ENCODE results near the gene SETD2. TPM values are rescaled to one million over a fixed set of nuclear protein-coding genes. Genes with fewer than 3 reads are reported as not detected.
"Not testable (repeated sequence)": the region's sequence is repeated elsewhere in the genome, so short reads cannot be mapped to it uniquely, and the experiment has no call there.

SETD2 gene
- total and polyA plus RNA-seq, 7 donors = 12.0 to 72.6 (median 52.3) TPM

- intact Hi-C loops (cut with DNase I) = no loop called here
- 69 to 85% methylated on average over 3 of the region's 3 CpGs for WGBS, 2 donors
Measured at GRCh38 chr3:47197287-47197686, 33.4 kb upstream of the SETD2 start.

DNA sequence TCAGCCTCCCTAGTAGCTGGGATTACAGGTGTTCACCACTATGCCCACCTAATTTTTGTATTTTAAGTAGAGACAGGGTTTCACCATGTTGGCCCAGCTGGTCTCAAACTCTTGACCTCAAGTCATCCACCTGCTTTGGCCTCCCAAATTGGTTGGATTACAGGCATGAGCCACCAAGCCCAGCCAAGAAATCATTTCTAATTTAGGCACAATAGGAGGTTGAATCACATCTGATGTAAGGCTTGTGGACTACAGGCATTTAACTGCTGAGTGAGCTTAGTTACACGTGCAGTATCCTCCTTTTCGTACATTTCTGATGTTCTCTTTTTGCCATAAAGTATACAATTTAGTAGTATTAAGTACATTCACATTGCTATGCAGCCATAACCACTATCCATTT lies 31.1 kb upstream of the SETD2 start:
- H3K27ac ChIP-seq = no peak overlapping the region
- H3K4me3 ChIP-seq = no peak overlapping the region
- no peaks in the 10 kb centered on the region for H3K36me3 ChIP-seq
- no peaks in the 10 kb centered on the region for H3K9me3 ChIP-seq
- WGBS, 2 donors = 95 to 96% methylated on average over 2 of the region's 2 CpGs
- intact Hi-C loops (cut with DNase I) = no loop called here
- H3K27me3 ChIP-seq = no peaks in the 10 kb centered on the region
- no peak for DNase-seq
- TF ChIP-seq POLR2A (IDR thresholded peaks at IDR 0.05) (no peak), EP300 (IDR thresholded peaks at IDR 0.05) (no peak), POLR2AphosphoS5 (IDR thresholded peaks at IDR 0.05) (no peak), CTCF (IDR thresholded peaks at IDR 0.05) (no peak)
- no peaks in the 10 kb centered on the region for H3K4me1 ChIP-seq

More at GRCh38 chr3:47197287-47197686, 33.4 kb upstream of the SETD2 start:
- Histone ChIP-seq H3K9me3 (no peaks in the 10 kb centered on the region), H3K27ac (no peak overlapping the region), H3K36me3 (no peaks in the 10 kb centered on the region), H3K27me3 (no peaks in the 10 kb centered on the region), H3K4me3 (no peak overlapping the region), H3K4me1 (no peaks in the 10 kb centered on the region)
- TF ChIP-seq CTCF (IDR thresholded peaks at IDR 0.05) = no peak
- no peak for TF ChIP-seq POLR2A (IDR thresholded peaks at IDR 0.05)
- TF ChIP-seq EP300 (IDR thresholded peaks at IDR 0.05) = no peak
- DNase-seq = no peak

GRCh38 chr3:47193871-47194859 lies 30.3 kb upstream of the SETD2 start:
- DNase-seq = no peak
- Histone ChIP-seq H3K4me3 (no peak overlapping the region), H3K4me1 (no peaks in the 10 kb centered on the region), H3K9me3 (no peaks in the 10 kb centered on the region), H3K27me3 (no peaks in the 10 kb centered on the region), H3K36me3 (no peaks in the 10 kb centered on the region), H3K27ac (no peak overlapping the region)
- TF ChIP-seq POLR2AphosphoS5 (IDR thresholded peaks at IDR 0.05) (no peak), EP300 (IDR thresholded peaks at IDR 0.05) (no peak), CTCF (IDR thresholded peaks at IDR 0.05) (no peak), POLR2A (IDR thresholded peaks at IDR 0.05) (no peak)
- WGBS, 2 donors = 93 to 96% methylated on average over 4 of the region's 4 CpGs
- intact Hi-C loops (cut with DNase I) = no loop called here

DNA sequence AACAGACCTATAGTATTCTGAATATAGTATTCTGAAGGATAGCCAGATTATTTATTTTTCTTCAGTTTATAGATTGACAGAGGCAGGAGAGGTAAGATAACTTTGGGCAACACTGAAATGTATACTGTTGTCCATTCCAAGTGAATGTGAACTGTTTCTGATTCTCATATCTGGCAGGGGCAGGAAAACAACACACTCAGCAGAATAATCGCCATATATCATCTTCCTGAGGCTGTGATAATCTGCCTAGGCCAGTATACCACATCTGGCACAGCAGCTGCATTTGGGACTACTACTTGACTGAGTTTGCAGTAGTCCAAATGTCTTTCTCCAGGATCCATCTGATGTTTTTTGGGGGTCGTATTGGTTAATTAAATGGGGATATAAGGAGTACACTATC lies 22.4 kb upstream of the SETD2 start:
- no peak overlapping the region for H3K4me3 ChIP-seq
- H3K27me3 ChIP-seq = no peaks in the 10 kb centered on the region
- no peaks in the 10 kb centered on the region for H3K9me3 ChIP-seq
- peaks cover 0 to 6% (median 0%) of the 10 kb centered on the region in 4 donors for H3K36me3 ChIP-seq
- WGBS, 2 donors = 91 to 96% methylated on average over 2 of the region's 2 CpGs
- H3K27ac ChIP-seq = no peak overlapping the region
- intact Hi-C loops (cut with DNase I) = no loop called here
- no peaks in the 10 kb centered on the region for H3K4me1 ChIP-seq
- TF ChIP-seq CTCF (IDR thresholded peaks at IDR 0.05) (no peak), POLR2A (IDR thresholded peaks at IDR 0.05) (no peak), EP300 (IDR thresholded peaks at IDR 0.05) (no peak), POLR2AphosphoS5 (IDR thresholded peaks at IDR 0.05) (no peak)
- DNase-seq = no peak

DNA sequence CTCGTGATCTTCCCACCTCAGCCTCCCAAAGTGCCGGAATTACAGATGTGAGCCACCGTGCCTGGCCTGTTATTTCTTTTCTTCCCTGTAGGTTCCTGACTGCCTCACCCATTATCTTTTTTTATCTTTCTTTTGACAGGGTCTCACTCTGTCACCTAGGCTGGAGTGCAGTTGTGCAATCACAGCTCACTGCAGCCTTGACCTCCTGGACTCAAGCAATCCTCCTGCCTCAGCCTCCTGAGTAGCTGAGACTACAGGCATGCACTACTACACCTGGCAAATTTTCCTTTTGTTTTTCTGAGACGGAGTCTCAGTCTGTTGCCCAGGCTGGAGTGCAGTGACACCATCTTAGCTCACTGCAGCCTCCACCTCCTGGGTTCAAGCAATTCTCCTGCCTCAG lies 17.8 kb upstream of the SETD2 start:
- H3K27ac ChIP-seq; H3K4me3 ChIP-seq; H3K4me1 ChIP-seq; DNase-seq; H3K9me3 ChIP-seq; H3K27me3 ChIP-seq; intact Hi-C loops (cut with DNase I): not testable (repeated sequence)
- WGBS, 2 donors = 95 to 98% methylated on average over 4 of the region's 4 CpGs
- H3K36me3 ChIP-seq = peaks cover 0 to 21% (median 4%) of the 10 kb centered on the region in 4 donors

- H3K27ac ChIP-seq; intact Hi-C loops (cut with DNase I); H3K4me1 ChIP-seq; H3K9me3 ChIP-seq; H3K4me3 ChIP-seq; H3K27me3 ChIP-seq; DNase-seq: not testable (repeated sequence)
- 94 to 95% methylated on average over 12 of the region's 12 CpGs for WGBS, 2 donors
- H3K36me3 ChIP-seq = peaks cover 0 to 21% (median 4%) of the 10 kb centered on the region in 4 donors
Measured at GRCh38 chr3:47180011-47180410, 16.1 kb upstream of the SETD2 start.

Data from sigmoid colon (tissue), 7 donors.